ENCODE results near the gene B3GNT7.
"Not testable (repeated sequence)": the region's sequence is repeated elsewhere in the genome, so short reads cannot be mapped to it uniquely, and the experiment has no call there.

B3GNT7 gene

GRCh38 chr2:231395188-231396057, at the start of gene B3GNT7:
TSS of gene B3GNT7 (plus strand) at chr2:231395710. CDS start at chr2:231395804, 94 bp downstream.
- no peak for DNase-seq (ENCODE audit: low read depth, low spot score)

GRCh38 chr2:231347081-231347480, 48.4 kb upstream of the B3GNT7 start:
- DNase-seq (ENCODE audit: low read depth, low spot score) = no peak

DNA sequence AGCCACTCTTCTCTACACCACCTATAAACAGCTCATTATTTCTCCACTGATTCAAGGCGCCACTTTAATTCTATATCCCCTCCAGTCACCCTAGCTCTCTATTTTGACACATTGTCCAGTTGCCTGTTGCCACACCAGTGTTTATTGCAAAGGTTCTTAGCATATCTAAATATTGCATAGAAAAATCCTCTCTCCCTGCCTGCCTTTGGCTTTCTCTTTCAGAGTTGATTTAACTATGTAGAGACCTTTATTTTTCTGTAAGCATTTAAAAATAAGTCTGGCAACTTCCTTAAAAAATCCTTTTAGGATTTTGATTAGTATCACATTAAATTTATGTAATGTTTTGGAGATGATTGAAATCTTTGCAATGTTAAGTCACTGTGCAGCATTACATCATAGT, 47.9 kb upstream of the B3GNT7 start:
- no peak for DNase-seq (ENCODE audit: low read depth, low spot score)

DNA sequence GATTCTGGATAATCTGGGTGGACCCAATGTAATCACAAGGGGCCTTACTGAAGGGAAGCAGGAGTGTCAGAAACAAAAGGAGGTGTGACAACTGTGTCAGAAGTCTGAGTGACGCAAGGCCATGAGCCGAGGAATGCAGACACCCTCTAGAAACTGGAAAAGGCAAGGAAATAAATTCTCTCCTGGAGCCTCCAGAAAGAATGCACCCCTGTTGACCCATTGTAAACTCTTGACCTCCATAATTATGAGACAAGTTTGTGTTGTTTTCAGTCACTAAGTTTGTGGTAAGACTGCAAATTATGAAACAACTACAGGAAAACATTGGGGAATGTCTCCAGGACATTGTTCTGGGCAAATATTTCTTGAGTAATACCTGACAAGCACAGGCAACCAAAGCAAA, 47.3 kb upstream of the B3GNT7 start:
- DNase-seq (ENCODE audit: low read depth, low spot score) = no peak

GRCh38 chr2:231348704-231349373, 46.7 kb upstream of the B3GNT7 start:
- no peak for DNase-seq (ENCODE audit: low read depth, low spot score)

GRCh38 chr2:231349374-231349735, 46.2 kb upstream of the B3GNT7 start:
- not testable (repeated sequence) for DNase-seq (ENCODE audit: low read depth, low spot score)

- no peak for DNase-seq (ENCODE audit: low read depth, low spot score)
Measured at GRCh38 chr2:231351648-231352047, 43.9 kb upstream of the B3GNT7 start.

GRCh38 chr2:231353469-231353868, 42.0 kb upstream of the B3GNT7 start:
- no peak for DNase-seq (ENCODE audit: low read depth, low spot score)

GRCh38 chr2:231355508-231356465, 39.7 kb upstream of the B3GNT7 start:
- DNase-seq (ENCODE audit: low read depth, low spot score) = no peak

- DNase-seq (ENCODE audit: low read depth, low spot score) = no peak
Measured at GRCh38 chr2:231356466-231356844, 39.1 kb upstream of the B3GNT7 start.

DNA sequence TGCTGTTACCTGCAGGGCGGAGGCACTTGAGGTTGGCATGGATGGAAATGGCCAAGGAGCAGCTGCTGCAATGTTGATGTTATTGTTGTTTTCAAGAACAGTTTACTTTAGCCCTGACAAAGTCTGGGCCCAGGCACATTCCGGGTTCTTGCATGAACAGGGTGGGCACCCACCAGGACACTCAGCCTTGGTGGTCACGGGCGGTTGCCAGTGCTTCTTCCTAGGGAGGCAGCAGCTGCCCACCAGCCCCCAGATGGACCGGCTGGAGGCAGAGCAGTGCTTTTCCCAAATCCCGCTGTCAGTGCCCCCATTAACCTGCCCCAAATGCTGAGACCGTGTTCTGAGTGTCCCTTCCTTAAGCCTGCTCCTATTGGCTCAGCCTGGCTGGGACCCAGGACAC, 38.5 kb upstream of the B3GNT7 start:
- DNase-seq (ENCODE audit: low read depth, low spot score) = no peak

DNA sequence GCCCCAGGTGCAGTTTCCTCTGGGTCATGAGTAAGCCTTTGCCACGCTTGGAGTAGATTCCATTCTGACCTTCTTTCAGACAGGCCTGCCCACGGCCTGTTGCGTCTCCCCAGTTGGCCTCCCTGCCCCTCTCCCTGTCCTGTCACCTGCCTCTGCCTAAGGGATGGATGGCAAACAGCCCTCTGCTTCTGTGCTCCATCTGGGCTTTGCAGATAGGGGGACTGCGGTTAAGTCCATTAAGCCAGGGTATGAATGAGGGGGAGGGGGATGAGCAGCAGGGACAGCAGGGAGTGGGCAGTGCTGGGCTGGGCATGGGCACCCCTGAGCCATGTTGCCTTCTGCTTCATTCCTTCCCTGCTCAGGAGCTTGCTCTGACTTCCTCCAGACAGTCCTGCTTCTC, 37.6 kb upstream of the B3GNT7 start:
- DNase-seq (ENCODE audit: low read depth, low spot score) = no peak

DNA sequence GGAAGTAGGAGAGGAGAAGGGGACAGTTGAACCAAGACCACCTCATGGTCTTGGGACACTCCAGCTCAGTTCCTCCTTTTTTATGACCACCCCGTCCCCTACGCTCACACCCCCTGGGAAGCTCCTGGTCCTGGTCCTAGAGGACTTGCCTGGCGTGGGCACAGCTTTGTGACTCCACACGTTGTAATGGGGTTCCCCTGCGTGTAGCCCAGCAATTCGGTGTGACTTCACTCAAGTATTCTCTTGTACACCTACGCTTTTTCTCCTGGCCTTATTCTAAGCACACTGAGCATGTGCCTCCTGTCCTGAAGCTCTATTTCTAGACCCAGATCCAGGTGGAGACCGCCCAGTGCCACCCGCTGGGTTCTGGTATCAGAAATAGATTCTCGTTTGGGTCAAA, 36.1 kb upstream of the B3GNT7 start:
- DNase-seq (ENCODE audit: low read depth, low spot score) = no peak

DNA sequence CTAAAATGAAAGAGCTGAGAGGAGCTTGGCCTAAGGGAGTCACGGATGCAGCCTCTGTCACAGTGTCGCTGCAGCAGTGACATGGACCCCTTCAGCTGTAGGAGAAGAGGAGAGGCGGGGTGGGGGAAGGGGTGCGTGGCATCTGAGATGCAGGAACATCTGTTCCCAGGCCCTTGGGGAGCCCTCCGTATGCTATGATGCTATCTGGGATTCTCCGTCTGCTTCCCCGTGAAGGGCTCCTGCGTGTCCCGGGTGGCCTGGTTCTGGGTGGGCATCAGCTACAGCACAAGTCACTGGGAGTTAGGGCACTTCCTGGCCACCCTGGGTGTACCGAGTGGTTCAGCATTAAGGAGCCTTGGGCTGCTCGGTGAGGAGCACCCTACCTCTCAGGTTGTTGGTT, 35.6 kb upstream of the B3GNT7 start:
- DNase-seq (ENCODE audit: low read depth, low spot score) = no peak

DNA sequence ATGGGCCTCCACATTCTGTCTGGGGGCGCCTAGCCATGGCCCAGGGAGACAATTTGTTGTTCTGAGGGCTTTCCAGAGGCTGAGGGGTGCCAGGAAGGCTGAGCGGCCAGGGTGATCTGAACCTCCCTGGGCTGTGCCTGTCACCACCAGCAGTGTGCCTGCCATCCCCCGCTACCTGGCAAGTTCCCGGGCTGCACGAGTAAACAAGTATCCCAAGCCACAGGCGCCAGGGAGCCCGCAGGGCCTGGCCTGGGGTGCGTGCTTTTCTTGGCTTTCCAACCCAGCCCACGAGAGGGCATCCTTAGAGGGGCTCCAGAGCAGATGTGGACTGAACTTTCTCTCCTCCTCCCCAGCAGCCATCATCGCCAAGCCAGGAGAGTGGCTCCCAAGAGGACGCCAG, 35.1 kb upstream of the B3GNT7 start:
- no peak for DNase-seq (ENCODE audit: low read depth, low spot score)

DNA sequence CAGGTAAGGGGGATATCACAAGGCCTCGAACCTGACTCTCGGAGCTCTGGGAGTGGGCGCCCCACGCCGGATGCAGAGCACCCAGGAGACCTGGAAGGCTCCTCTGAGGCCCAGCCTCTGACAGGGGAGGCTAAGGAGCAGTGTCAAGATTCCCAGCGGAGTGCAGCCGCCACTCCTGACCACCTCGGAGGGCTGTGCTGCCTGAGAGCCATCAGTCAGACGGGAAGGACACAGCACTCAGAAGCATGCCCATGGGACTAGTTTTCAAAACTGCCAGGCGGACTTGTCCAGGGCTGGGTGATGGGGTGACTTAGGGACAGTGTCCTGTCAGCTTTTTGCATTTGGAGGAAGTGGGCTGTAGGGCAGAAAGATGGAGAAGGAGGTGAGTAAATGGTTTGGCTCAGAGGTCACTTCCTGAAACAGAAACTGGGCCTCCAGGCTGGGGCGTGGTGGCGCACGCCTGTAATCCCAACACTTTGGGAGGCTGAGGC, 34.6 kb upstream of the B3GNT7 start:
- DNase-seq (ENCODE audit: low read depth, low spot score) = no peak

GRCh38 chr2:231361701-231362554, 33.6 kb upstream of the B3GNT7 start:
- DNase-seq (ENCODE audit: low read depth, low spot score) = no peak

DNA sequence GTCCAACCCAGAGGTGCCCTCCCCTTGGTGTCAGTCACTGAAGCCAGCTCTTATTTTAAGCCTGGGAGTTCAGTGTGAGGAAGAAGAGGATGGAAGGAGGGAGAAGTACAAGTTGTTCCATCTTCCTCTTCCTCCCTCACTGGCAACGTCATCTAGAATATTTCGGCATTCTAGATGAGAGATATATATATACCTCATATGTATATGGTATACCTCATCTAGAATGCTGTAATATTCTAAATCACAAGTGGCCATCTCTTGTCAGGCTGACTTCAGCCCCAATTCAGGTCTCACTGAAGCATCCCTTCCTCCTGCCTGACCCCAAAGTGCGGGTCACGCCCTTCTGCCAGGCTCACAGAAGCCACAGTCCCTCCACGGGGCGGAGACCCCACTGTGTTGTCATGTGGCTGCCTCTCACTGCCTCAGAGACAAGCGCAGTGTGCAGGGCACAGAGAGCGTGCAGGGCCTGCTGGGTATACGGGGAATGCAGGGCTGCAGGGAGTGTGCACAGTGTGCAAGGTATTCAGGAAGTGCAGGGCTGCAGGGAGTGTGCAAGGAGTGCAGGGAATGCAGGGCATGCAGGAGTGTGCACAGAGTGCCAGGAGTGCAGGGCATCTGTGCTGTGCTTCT, 32.8 kb upstream of the B3GNT7 start:
- no peak for DNase-seq (ENCODE audit: low read depth, low spot score)

- no peak for DNase-seq (ENCODE audit: low read depth, low spot score)
Measured at GRCh38 chr2:231364061-231364460, 31.4 kb upstream of the B3GNT7 start.

Data from iPS DF 19.7 (cell line).